Measurements from ENCODE around the gene PLIN4. TPM values are rescaled to one million over a fixed set of nuclear protein-coding genes. Genes with fewer than 3 reads are reported as not detected.
"Not testable (repeated sequence)": the region's sequence is repeated elsewhere in the genome, so short reads cannot be mapped to it uniquely, and the experiment has no call there.

The PLIN4 gene
- total RNA-seq, result 69.5 TPM

DNA sequence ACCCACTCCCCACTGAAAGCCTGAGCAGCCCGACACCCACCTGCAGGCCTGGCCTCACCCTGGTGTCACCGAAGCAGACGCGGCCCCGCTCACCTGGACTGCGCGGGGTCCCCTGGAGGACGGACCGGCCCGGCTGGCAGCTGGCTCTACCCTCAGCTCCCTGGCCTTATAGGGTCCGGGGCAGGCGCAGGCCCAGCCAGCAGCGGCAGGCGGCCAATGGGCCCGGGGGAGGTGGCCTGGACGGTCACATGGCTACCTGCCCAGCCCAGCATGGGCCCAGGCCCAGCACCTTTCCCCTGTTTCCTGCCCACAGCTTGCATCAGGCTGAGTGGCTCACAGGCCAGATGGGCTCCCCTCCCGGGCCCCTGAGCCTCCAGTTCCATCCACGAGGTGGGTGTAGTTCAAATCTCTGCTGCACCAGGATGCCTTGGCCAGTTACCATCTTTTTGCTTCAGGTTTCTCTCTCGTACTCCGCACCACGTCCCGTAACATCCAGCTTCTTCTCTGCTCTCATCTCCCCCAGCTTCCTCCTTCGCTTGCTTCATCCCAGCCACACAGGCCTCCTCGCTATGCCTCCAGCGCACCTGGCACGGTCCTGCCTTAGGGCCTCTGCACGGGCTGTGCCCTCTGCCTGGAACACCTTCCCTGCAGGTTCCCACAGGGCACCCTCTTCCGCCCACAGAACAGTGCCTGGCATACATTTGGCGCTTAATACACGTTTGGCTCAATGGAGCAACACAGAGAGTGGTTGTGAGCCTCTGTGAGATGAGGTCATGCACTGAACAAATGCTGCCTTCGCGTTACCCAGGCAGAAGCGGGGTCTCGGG, at the start of gene PLIN4:
TSS of gene PLIN4 (minus strand) at position 142 of the 827 bp plus-strand sequence. CDS start 214 bp downstream, outside the sequence.
- DNase-seq (ENCODE audit: extremely low spot score in 2 of 2), result no peak
- peak in 1 of 2 donors; percentile 21 for TF ChIP-seq POLR2A (IDR thresholded peaks at IDR 0.05)
- TF ChIP-seq POLR2AphosphoS5 (IDR thresholded peaks at IDR 0.05; ENCODE audit: insufficient read depth in 1 of 2, low read depth in 1 of 2), result peak; percentile 49 to 79
- TF ChIP-seq, protein P1, sequence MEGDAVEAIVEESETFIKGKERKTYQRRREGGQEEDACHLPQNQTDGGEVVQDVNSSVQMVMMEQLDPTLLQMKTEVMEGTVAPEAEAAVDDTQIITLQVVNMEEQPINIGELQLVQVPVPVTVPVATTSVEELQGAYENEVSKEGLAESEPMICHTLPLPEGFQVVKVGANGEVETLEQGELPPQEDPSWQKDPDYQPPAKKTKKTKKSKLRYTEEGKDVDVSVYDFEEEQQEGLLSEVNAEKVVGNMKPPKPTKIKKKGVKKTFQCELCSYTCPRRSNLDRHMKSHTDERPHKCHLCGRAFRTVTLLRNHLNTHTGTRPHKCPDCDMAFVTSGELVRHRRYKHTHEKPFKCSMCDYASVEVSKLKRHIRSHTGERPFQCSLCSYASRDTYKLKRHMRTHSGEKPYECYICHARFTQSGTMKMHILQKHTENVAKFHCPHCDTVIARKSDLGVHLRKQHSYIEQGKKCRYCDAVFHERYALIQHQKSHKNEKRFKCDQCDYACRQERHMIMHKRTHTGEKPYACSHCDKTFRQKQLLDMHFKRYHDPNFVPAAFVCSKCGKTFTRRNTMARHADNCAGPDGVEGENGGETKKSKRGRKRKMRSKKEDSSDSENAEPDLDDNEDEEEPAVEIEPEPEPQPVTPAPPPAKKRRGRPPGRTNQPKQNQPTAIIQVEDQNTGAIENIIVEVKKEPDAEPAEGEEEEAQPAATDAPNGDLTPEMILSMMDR (IDR thresholded peaks at IDR 0.05), result no peak
- Histone ChIP-seq H3K4me1 (peaks cover 13% of the 10 kb centered on the region), H3K27me3 (no peaks in the 10 kb centered on the region), H3K9me3 (no peaks in the 10 kb centered on the region), H3K4me3 (peak within 1 kb of the TSS; percentile 22 to 38), H3K36me3 (no peaks in the 10 kb centered on the region), H3K27ac (peak within 1 kb of the TSS; percentile 54)
- intact Hi-C loops (cut with DNase I), result no loop called here

DNA sequence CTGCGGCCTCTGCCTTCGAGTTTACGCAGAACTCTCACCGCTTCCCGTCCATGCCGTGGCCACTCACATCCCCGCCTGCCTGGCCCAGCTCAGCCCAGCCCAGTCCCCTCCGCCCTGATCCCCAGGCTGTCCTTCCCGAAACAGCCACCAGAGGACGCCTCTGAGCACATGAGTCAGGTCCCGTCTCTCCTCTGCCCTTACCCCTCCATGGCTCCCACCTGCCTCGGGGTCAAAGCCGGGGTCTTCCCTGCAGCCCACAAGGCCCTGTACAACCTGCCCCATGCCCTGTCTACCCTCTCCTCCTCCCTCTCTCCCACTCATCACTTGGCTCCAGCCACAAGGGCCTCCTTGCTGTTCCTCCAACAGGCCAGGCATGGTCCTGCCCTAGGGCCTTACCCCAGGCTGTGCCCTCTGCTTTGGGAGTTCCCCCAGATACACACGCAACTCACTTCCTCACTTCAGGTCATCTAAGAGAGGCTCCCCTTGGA, 49.3 kb upstream of the PLIN4 start:
- no peaks in the 10 kb centered on the region for H3K36me3 ChIP-seq
- no peaks in the 10 kb centered on the region for H3K27me3 ChIP-seq
- H3K27ac ChIP-seq, result no peak overlapping the region
- no peak overlapping the region for H3K4me3 ChIP-seq
- no peak for TF ChIP-seq POLR2A (IDR thresholded peaks at IDR 0.05)
- TF ChIP-seq, protein P1 (IDR thresholded peaks at IDR 0.05), result peak in 1 of 3 experiments; percentile 43
- H3K9me3 ChIP-seq, result no peaks in the 10 kb centered on the region
- intact Hi-C loops (cut with DNase I), result no loop called here
- no peak for DNase-seq (ENCODE audit: extremely low spot score in 2 of 2)
- H3K4me1 ChIP-seq, result no peaks in the 10 kb centered on the region

DNA sequence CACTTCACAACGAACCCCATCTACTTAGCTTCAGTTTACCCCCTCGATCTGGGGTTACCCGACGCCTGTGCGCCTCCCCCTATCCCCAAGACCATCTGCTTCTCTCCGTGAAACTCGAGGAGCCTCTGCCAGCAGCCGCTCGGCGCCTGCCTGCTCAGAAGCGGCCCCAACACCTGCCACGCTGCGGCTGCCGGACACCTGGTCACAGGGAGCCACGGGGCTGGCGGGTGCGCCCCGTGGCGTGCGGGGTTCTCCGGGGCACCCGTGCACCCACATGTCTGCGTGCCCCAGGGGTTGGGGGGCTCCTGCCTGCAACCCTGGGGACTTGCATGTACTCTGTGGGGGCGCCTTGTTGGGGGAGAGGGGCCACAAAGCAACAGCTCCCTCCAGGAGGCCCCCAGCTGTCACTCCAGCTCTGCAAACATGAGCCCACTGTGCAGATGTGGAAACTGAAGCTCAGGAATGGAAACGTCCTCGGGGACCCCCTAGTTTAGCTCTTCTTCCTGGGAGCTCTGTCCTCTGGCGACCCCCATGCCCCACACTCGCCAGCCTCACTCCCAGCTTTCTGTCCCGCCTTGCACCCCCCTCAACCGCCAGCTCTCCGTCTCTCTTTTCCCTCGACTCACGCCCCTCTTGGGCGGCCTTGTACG, 48.2 kb upstream of the PLIN4 start:
- no peak overlapping the region for H3K27ac ChIP-seq
- no peak for DNase-seq (ENCODE audit: extremely low spot score in 2 of 2)

GRCh38 chr19:4563562-4563961, 45.3 kb upstream of the PLIN4 start:
- H3K27me3 ChIP-seq; H3K4me1 ChIP-seq; H3K36me3 ChIP-seq; intact Hi-C loops (cut with DNase I); H3K4me3 ChIP-seq; H3K27ac ChIP-seq; H3K9me3 ChIP-seq; DNase-seq (ENCODE audit: extremely low spot score in 2 of 2): not testable (repeated sequence)

More for the DNA sequence above, 48.2 kb upstream of the PLIN4 start:
- intact Hi-C loops (cut with DNase I), result no loop called here
- no peak overlapping the region for H3K4me3 ChIP-seq
- H3K27me3 ChIP-seq, result no peaks in the 10 kb centered on the region
- TF ChIP-seq, protein P1 (IDR thresholded peaks at IDR 0.05), result no peak
- TF ChIP-seq POLR2A (IDR thresholded peaks at IDR 0.05) (no peak), POLR2AphosphoS5 (IDR thresholded peaks at IDR 0.05; ENCODE audit: insufficient read depth in 1 of 2, low read depth in 1 of 2) (no peak)
- no peaks in the 10 kb centered on the region for H3K36me3 ChIP-seq
- H3K4me1 ChIP-seq, result no peaks in the 10 kb centered on the region
- H3K9me3 ChIP-seq, result no peaks in the 10 kb centered on the region

DNA sequence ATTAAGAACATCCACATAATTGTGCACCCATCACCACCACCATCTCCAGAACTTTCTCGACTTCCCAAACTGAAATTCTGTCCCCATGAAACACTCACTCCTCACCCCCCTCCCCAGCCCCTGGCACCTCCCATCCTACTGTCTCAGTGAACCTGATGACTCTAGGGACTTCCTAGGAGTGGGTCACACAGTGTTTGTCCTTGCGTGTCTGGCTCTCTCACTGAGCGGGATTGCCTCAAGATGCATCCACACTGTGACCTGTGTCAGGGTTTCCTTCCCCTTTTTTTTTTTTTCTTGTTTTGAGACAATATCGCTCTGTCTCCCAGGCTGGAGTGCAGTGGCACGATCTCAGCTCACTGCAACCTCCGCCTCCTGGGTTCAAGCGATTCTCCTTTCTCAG, 43.8 kb upstream of the PLIN4 start:
- H3K27ac ChIP-seq; H3K9me3 ChIP-seq; H3K4me1 ChIP-seq; H3K4me3 ChIP-seq; DNase-seq (ENCODE audit: extremely low spot score in 2 of 2); intact Hi-C loops (cut with DNase I); H3K27me3 ChIP-seq; H3K36me3 ChIP-seq: not testable (repeated sequence)

DNA sequence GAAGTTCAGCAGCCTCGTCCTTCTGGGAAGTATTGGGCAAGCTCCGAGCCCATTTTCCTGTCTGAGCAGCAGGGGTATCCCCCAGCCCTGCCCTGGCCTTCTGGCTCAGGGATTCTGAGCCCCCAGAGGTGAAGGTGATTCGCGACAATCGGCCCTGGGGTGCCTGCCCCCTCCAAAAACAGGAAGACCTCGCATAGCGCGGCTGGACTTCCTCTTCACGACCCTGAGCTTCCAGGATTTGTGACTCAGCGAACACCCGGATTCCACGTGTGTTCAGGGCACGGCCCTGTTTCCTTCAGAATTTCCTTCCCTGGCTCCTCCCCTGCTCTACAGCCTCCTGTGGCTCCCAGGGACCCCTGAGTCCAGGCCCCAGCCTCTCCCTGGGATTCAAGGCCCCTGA, 41.3 kb upstream of the PLIN4 start, which contains the start of gene SEMA6B:
TSS of gene SEMA6B (minus strand) at position 116 of the 400 bp plus-strand sequence. CDS start 1,227 bp downstream, outside the sequence.
- Histone ChIP-seq H3K9me3 (no peaks in the 10 kb centered on the region), H3K27me3 (no peaks in the 10 kb centered on the region), H3K4me3 (peak within 1 kb of the TSS; percentile 25 to 26), H3K27ac (no peak within 1 kb of the TSS), H3K4me1 (no peaks in the 10 kb centered on the region), H3K36me3 (no peaks in the 10 kb centered on the region)
- intact Hi-C loops (cut with DNase I), result no loop called here
- no peak for DNase-seq (ENCODE audit: extremely low spot score in 2 of 2)
- TF ChIP-seq, protein P1 (IDR thresholded peaks at IDR 0.05), result no peak
- peak; percentile 40 to 75 for TF ChIP-seq POLR2AphosphoS5 (IDR thresholded peaks at IDR 0.05; ENCODE audit: insufficient read depth in 1 of 2, low read depth in 1 of 2)

All from vagina (tissue), 2 donors.